Measurements from ENCODE around the gene CYP27B1. TPM values are rescaled to one million over a fixed set of nuclear protein-coding genes. Genes with fewer than 3 reads are reported as not detected.
A peak's percentile ranks its signal among the peaks of the same experiment; 100 is the strongest.

The CYP27B1 gene
- total RNA-seq, 4 donors from 2014 or later = 1.2 to 4.1 (median 2.0) TPM

GRCh38 chr12:57744194-57744776 lies 22.6 kb downstream of the CYP27B1 start:
- peaks cover 29% of the 10 kb centered on the region for H3K36me3 ChIP-seq
- peak; percentile 92 to 94 for DNase-seq (ENCODE audit: low spot score in 2 of 2)
- H3K4me3 ChIP-seq = peak overlapping the region; percentile 85
- H3K4me1 ChIP-seq = peaks cover 24% of the 10 kb centered on the region
- no peak for TF ChIP-seq CTCF (IDR thresholded peaks at IDR 0.05)
- no peak for TF ChIP-seq EP300 (IDR thresholded peaks at IDR 0.05)
- peak in 1 of 3 donors; percentile 22 for TF ChIP-seq POLR2AphosphoS5 (IDR thresholded peaks at IDR 0.05)
- TF ChIP-seq POLR2A (IDR thresholded peaks at IDR 0.05) = no peak
- H3K27me3 ChIP-seq = peaks cover 15% of the 10 kb centered on the region
- H3K9me3 ChIP-seq = no peaks in the 10 kb centered on the region
- peak overlapping the region; percentile 97 for H3K27ac ChIP-seq
- WGBS = 6% methylated on average over 10 of the region's 21 CpGs

GRCh38 chr12:57743769-57744168 lies 23.1 kb downstream of the CYP27B1 start:
- TF ChIP-seq POLR2A (IDR thresholded peaks at IDR 0.05) (no peak), EP300 (IDR thresholded peaks at IDR 0.05) (no peak), CTCF (IDR thresholded peaks at IDR 0.05) (no peak)
- peak overlapping the region; percentile 85 for H3K4me3 ChIP-seq
- WGBS = 86% methylated on average over 2 of the region's 2 CpGs

GRCh38 chr12:57741844-57742738 lies 24.8 kb downstream of the CYP27B1 start:
- no peak overlapping the region for H3K27ac ChIP-seq
- TF ChIP-seq POLR2A (IDR thresholded peaks at IDR 0.05) = no peak
- TF ChIP-seq EP300 (IDR thresholded peaks at IDR 0.05) = no peak
- TF ChIP-seq POLR2AphosphoS5 (IDR thresholded peaks at IDR 0.05) = no peak
- TF ChIP-seq CTCF (IDR thresholded peaks at IDR 0.05) = no peak
- peaks cover 7% of the 10 kb centered on the region for H3K36me3 ChIP-seq
- H3K9me3 ChIP-seq = no peaks in the 10 kb centered on the region
- peak in 1 of 2 donors; percentile 60 for DNase-seq (ENCODE audit: low spot score in 2 of 2)
- H3K4me3 ChIP-seq = peak overlapping the region; percentile 28
- 48% methylated on average over 14 of the region's 14 CpGs for WGBS
- peaks cover 45% of the 10 kb centered on the region for H3K4me1 ChIP-seq
- H3K27me3 ChIP-seq = peaks cover 36% of the 10 kb centered on the region

More at GRCh38 chr12:57743769-57744168, 23.1 kb downstream of the CYP27B1 start:
- H3K36me3 ChIP-seq = peaks cover 24% of the 10 kb centered on the region
- DNase-seq (ENCODE audit: low spot score in 2 of 2) = no peak
- peak overlapping the region; percentile 97 for H3K27ac ChIP-seq
- peaks cover 20% of the 10 kb centered on the region for H3K27me3 ChIP-seq
- peaks cover 28% of the 10 kb centered on the region for H3K4me1 ChIP-seq
- H3K9me3 ChIP-seq = no peaks in the 10 kb centered on the region

- DNase-seq (ENCODE audit: low spot score in 2 of 2) = no peak
- Histone ChIP-seq H3K9me3 (no peaks in the 10 kb centered on the region), H3K4me3 (peak overlapping the region; percentile 28), H3K36me3 (peaks cover under 1% of the 10 kb centered on the region), H3K27ac (no peak overlapping the region), H3K27me3 (peaks cover 43% of the 10 kb centered on the region), H3K4me1 (peaks cover 52% of the 10 kb centered on the region)
- TF ChIP-seq EP300 (IDR thresholded peaks at IDR 0.05) = no peak
- no peak for TF ChIP-seq POLR2AphosphoS5 (IDR thresholded peaks at IDR 0.05)
- no peak for TF ChIP-seq CTCF (IDR thresholded peaks at IDR 0.05)
- TF ChIP-seq POLR2A (IDR thresholded peaks at IDR 0.05) = no peak
- 57% methylated on average over 1 of the region's 1 CpG for WGBS
Measured at GRCh38 chr12:57741413-57741789, 25.5 kb downstream of the CYP27B1 start.

Data from suprapubic skin (tissue), 4 donors.